Measurements from ENCODE around the gene IQSEC1. TPM values are rescaled to one million over a fixed set of nuclear protein-coding genes. Genes with fewer than 3 reads are reported as not detected.

Gene IQSEC1
- total RNA-seq, 6 experiments from 2014 or later, result 21.1 to 25.1 (median 21.9) TPM

DNA sequence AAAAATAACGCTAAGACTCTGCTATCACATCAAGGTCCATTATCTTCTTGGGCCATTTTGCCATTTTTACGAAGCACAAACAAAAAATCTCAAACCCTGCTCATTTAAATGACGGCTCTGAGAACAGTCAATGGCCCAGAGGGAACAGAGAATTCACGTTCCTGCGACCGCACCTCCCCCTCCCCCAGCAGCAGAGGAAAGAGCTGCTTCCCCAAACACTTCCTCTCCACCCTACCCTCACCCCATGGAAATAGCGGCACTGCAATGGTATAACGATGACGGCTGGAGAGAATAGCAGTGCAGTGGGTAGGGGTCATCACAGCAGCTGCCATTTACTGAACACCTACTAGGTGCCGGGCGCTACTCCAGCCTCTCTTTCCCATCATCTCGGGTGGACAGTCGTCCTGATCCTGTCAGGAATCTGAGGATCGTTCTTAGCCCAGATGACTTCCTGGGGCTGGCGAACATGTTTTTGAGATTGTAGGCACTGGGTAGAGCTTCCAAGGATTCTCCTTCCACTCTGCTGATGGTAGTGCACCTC is 113.3 kb downstream of the IQSEC1 start:
- Mint-ChIP-seq H3K27me3 (ENCODE audit: insufficient read depth) (no peaks in the 10 kb centered on the region; the same call in none of the 2 replicates), H3K4me3 (no peak overlapping the region), H3K4me1 (ENCODE audit: low read depth) (peaks cover 10% of the 10 kb centered on the region), H3K36me3 (ENCODE audit: low read depth) (no peaks in the 10 kb centered on the region), H3K27ac (no peak overlapping the region), H3K9me3 (no peaks in the 10 kb centered on the region)
- TF ChIP-seq, protein P1, sequence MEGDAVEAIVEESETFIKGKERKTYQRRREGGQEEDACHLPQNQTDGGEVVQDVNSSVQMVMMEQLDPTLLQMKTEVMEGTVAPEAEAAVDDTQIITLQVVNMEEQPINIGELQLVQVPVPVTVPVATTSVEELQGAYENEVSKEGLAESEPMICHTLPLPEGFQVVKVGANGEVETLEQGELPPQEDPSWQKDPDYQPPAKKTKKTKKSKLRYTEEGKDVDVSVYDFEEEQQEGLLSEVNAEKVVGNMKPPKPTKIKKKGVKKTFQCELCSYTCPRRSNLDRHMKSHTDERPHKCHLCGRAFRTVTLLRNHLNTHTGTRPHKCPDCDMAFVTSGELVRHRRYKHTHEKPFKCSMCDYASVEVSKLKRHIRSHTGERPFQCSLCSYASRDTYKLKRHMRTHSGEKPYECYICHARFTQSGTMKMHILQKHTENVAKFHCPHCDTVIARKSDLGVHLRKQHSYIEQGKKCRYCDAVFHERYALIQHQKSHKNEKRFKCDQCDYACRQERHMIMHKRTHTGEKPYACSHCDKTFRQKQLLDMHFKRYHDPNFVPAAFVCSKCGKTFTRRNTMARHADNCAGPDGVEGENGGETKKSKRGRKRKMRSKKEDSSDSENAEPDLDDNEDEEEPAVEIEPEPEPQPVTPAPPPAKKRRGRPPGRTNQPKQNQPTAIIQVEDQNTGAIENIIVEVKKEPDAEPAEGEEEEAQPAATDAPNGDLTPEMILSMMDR (IDR thresholded peaks at IDR 0.05), result no peak
- no peak for DNase-seq

DNA sequence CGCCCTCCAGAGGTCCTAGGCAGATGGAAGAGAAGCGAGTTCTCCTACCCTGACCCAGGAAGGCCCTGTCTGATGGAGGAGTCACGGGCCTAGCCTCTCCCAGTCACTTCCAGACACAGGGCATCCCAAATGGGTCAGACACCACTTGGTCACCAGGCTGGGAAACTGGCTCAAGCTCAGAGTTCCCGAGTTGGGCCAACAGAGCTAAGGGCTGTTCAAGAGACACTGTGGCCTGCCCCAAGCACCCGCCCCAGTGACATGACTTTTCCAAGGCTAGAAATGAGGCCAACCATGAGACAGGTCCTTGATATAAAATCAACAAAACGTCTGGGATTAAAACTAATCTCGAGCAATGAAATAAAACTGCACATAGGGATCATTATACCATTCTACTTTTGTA is 113.8 kb downstream of the IQSEC1 start:
- DNase-seq, result no peak
- Mint-ChIP-seq H3K4me1 (ENCODE audit: low read depth) (peaks cover 7% of the 10 kb centered on the region), H3K4me3 (no peak overlapping the region), H3K36me3 (ENCODE audit: low read depth) (no peaks in the 10 kb centered on the region), H3K27me3 (ENCODE audit: insufficient read depth) (no peaks in the 10 kb centered on the region; the same call in none of the 2 replicates), H3K27ac (no peak overlapping the region), H3K9me3 (no peaks in the 10 kb centered on the region)
- TF ChIP-seq, protein P1 (IDR thresholded peaks at IDR 0.05), result no peak

DNA sequence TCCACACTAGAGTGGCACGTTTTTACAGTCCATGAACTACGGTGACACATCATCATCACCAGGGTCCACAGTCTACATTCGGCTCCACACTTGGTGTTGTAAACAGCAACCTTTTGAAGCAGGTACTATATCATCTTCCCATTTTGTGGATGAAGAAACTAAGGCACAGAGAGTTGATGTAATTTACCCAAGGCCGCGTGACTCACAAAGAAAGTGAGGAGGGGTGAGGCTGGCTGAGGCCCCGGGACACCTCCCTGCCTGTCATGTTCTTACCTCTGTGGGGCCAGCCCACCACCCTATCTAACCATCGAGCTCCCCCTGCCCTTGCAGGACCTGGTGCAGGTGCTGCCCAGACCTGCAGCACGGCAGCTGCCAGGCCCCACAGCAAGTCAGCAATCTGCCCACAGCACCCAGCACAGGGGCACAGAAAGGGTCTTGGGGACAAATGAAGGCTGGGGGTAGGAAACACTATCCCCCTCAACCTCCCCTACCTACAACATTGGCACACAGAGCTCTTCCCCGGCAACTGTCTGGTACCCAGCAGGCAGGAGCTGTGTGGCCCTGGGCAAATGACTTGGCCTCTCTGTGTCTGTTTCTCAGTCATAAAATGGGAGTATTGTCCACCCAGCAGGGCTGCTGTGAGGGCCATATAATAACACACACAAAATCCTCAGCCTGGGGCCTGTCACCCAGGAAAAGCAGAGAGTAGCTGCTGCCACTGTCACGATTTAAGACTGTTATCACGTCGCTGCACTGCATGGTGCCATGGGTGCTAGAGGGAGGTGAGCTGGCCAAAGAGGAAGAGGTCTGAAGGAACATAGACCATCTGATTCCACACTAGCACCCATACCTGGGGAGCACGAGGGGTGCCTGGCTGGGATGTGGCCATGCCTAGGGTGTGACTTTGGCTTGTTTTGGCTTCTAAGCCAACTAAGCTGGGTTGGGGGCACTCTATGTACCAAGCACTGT is 115.1 kb downstream of the IQSEC1 start:
- H3K4me1 Mint-ChIP-seq (ENCODE audit: low read depth), result no peaks in the 10 kb centered on the region; the same call in 1 of the 2 replicates
- no peaks in the 10 kb centered on the region for H3K9me3 Mint-ChIP-seq
- H3K4me3 Mint-ChIP-seq, result no peak overlapping the region
- H3K27me3 Mint-ChIP-seq (ENCODE audit: insufficient read depth), result no peaks in the 10 kb centered on the region; the same call in none of the 2 replicates
- no peak for DNase-seq
- TF ChIP-seq, protein P1 (IDR thresholded peaks at IDR 0.05), result no peak
- no peak overlapping the region for H3K27ac Mint-ChIP-seq
- H3K36me3 Mint-ChIP-seq (ENCODE audit: low read depth), result no peaks in the 10 kb centered on the region

DNA sequence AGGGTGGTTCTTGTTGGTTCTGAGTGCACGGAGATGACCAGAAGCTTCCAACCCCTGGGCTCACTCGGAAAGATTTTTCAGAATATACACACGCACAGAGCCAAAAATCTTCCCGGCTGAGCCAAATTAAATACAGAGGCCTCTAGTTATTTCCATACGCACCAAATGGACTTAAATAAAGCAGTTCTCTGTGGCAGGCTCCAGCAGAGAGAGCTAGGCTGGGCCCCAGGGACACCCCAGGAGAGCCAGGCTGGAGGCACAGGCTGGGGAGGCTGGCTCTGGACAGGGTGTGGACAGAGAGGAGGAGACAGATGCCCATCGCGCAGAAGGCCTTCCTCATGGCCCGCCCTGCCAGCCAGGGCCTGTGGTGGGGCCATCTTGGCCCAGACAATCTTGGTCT is 115.9 kb downstream of the IQSEC1 start:
- DNase-seq, result no peak
- no peaks in the 10 kb centered on the region; the same call in 1 of the 2 replicates for H3K4me1 Mint-ChIP-seq (ENCODE audit: low read depth)
- no peaks in the 10 kb centered on the region for H3K36me3 Mint-ChIP-seq (ENCODE audit: low read depth)
- H3K9me3 Mint-ChIP-seq, result no peaks in the 10 kb centered on the region
- H3K4me3 Mint-ChIP-seq, result no peak overlapping the region
- H3K27ac Mint-ChIP-seq, result no peak overlapping the region
- TF ChIP-seq, protein P1 (IDR thresholded peaks at IDR 0.05), result no peak
- no peaks in the 10 kb centered on the region; the same call in none of the 2 replicates for H3K27me3 Mint-ChIP-seq (ENCODE audit: insufficient read depth)

DNA sequence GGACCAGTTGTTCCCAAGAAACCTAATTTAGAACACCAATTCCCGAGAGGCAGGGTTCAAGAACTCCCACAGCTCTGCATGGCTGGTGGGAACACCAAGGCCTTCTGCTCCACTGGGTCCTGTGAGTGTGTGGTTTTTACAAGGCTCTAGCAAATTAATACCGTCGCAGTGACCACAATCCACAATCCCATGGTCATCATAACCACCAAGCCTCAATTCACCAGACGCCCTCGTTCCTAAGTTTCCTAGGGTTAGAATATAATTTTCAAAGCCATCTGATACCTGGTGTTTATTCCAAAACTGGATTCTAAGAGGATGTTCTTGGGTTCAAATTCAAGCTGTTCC is 116.9 kb downstream of the IQSEC1 start:
- no peaks in the 10 kb centered on the region for H3K9me3 Mint-ChIP-seq
- H3K4me1 Mint-ChIP-seq (ENCODE audit: low read depth), result no peaks in the 10 kb centered on the region; the same call in 1 of the 2 replicates
- no peak overlapping the region for H3K4me3 Mint-ChIP-seq
- no peak overlapping the region for H3K27ac Mint-ChIP-seq
- TF ChIP-seq, protein P1 (IDR thresholded peaks at IDR 0.05), result no peak
- H3K36me3 Mint-ChIP-seq (ENCODE audit: low read depth), result no peaks in the 10 kb centered on the region
- H3K27me3 Mint-ChIP-seq (ENCODE audit: insufficient read depth), result peaks cover 1% of the 10 kb centered on the region
- DNase-seq, result no peak

All from HFFc6 (cell line).